DND-41 (cell line): Measurements from ENCODE around the gene FBXO42.

Experiments
- ATAC-seq: fragments of 200-7000 bp; cut with Tn5 transposase; 3 replicates; pipeline ENCODE4 v1.9.1; 2021; ENCODE audit warnings: low read depth; ENCODE audit not compliant: insufficient read depth
- DNase-seq: peaks from one replicate; pipeline ENCODE4 v3.0.0-alpha.2; 2020
- H2AFZ ChIP-seq: 2 replicates; pipeline ENCODE4 v1.6.0; 2012; ENCODE audit warnings: low read depth, low read length
- H3K27ac ChIP-seq: 2 replicates; pipeline ENCODE4 v1.5.1; 2012; ENCODE audit warnings: low read length, inconsistent platforms
- H3K27me3 ChIP-seq: fragments of 200-600 bp; sonication (generic); 2 replicates; pipeline ENCODE4 v1.6.0; 2012; ENCODE audit warnings: low read length, mild to moderate bottlenecking, inconsistent platforms; ENCODE audit not compliant: insufficient read depth, poor library complexity
- H3K36me3 ChIP-seq: 2 replicates; pipeline ENCODE4 v1.5.1; 2012; ENCODE audit warnings: low read length, inconsistent platforms; ENCODE audit not compliant: insufficient read depth
- H3K4me1 ChIP-seq: 2 replicates; pipeline ENCODE4 v1.5.1; 2012; ENCODE audit warnings: mild to moderate bottlenecking, low read length; ENCODE audit not compliant: insufficient read depth
- H3K4me2 ChIP-seq: 2 replicates; pipeline ENCODE4 v1.6.0; 2012; ENCODE audit warnings: mild to moderate bottlenecking, moderate library complexity, low read length, inconsistent platforms; ENCODE audit not compliant: insufficient read depth
- H3K4me3 ChIP-seq, 2 experiments: fragments of 200-600 bp in 1 of 2; shearing (Covaris generic) in 1 of 2; 2 replicates each; pipeline ENCODE4 v1.5.1; 2012 to 2016; ENCODE audit warnings: inconsistent platforms in 2 of 2, low read length in 2 of 2, mild to moderate bottlenecking in 2 of 2, low read depth in 1 of 2, moderate library complexity in 1 of 2
- H3K79me2 ChIP-seq: 2 replicates; pipeline ENCODE4 v1.6.0; 2012; ENCODE audit warnings: low read length, inconsistent platforms; ENCODE audit not compliant: insufficient read depth
- H3K9ac ChIP-seq: 2 replicates; pipeline ENCODE4 v1.6.0; 2012; ENCODE audit warnings: low read depth, mild to moderate bottlenecking, inconsistent platforms, low read length, moderate library complexity
- H3K9me3 ChIP-seq: 2 replicates; pipeline ENCODE4 v1.5.1; 2012; ENCODE audit warnings: low read length, moderate library complexity, mild to moderate bottlenecking, inconsistent platforms; ENCODE audit not compliant: insufficient read depth, severe bottlenecking
- H4K20me1 ChIP-seq: 2 replicates; pipeline ENCODE4 v1.6.0; 2012; ENCODE audit warnings: low read length; ENCODE audit not compliant: insufficient read depth
- CTCF ChIP-seq: IDR thresholded peaks from 2 replicates; pipeline ENCODE4 v1.5.1; 2012; ENCODE audit warnings: borderline replicate concordance, low read length, moderate library complexity, mild to moderate bottlenecking; ENCODE audit not compliant: poor library complexity, severe bottlenecking; ENCODE audit errors: extremely low read depth
- EZH2 ChIP-seq: IDR thresholded peaks from 3 replicates; pipeline ENCODE4 v1.6.1; 2012; ENCODE audit warnings: borderline replicate concordance, low read depth, mild to moderate bottlenecking, moderate library complexity, low read length, inconsistent platforms; ENCODE audit not compliant: severe bottlenecking

The FBXO42 gene

DNA sequence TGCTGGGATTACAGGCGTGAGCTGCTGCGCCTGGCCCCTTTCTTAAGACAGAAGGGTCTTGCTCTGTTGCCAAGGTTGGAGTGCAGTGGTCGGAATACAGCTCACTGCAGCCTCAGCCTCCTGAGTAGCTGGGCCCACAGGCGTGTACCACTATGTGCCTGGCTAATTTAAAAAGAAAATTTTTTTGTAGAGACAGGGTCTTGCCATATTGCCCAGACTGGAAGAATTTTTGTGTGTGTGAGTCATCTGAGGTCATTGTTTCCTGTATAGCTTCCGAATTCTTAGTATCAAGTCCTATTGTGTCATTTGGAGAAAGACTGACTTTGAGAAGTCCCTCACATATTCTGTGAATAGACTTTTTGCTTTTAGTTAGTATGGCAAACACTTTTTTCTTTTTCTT lies 19.4 kb upstream of the FBXO42 start:
- no peak for ATAC-seq
- peaks cover 80% of the 10 kb centered on the region for H4K20me1 ChIP-seq

GRCh38 chr1:16369821-16370220 lies 17.5 kb upstream of the FBXO42 start:
- peaks cover 63% of the 10 kb centered on the region for H4K20me1 ChIP-seq
- ATAC-seq (no peak), DNase-seq (no peak)
- peaks cover 16% of the 10 kb centered on the region for H3K36me3 ChIP-seq
- H3K79me2 ChIP-seq: peaks cover 75% of the 10 kb centered on the region
- no peak overlapping the region for H3K9ac ChIP-seq
- H3K4me1 ChIP-seq: peaks cover 27% of the 10 kb centered on the region
- no peak overlapping the region for H2AFZ ChIP-seq
- no peak overlapping the region for H3K4me3 ChIP-seq
- H3K27me3 ChIP-seq: no peaks in the 10 kb centered on the region
- H3K4me2 ChIP-seq: peak overlapping the region; percentile 39; the same call in 1 of the 2 replicates
- H3K9me3 ChIP-seq: no peaks in the 10 kb centered on the region
- no peak overlapping the region for H3K27ac ChIP-seq
- no peak for TF ChIP-seq CTCF
- TF ChIP-seq EZH2: no peak

More for the DNA sequence above, 19.4 kb upstream of the FBXO42 start:
- H3K27ac ChIP-seq: no peak overlapping the region
- DNase-seq: no peak
- H3K27me3 ChIP-seq: no peaks in the 10 kb centered on the region
- peaks cover 20% of the 10 kb centered on the region for H3K36me3 ChIP-seq
- H3K9ac ChIP-seq: no peak overlapping the region
- peaks cover 22% of the 10 kb centered on the region for H3K4me1 ChIP-seq
- H3K9me3 ChIP-seq: no peaks in the 10 kb centered on the region
- no peak overlapping the region for H3K4me2 ChIP-seq
- no peak overlapping the region for H2AFZ ChIP-seq
- TF ChIP-seq EZH2 (no peak), CTCF (no peak)
- peaks cover 94% of the 10 kb centered on the region for H3K79me2 ChIP-seq
- no peak overlapping the region for H3K4me3 ChIP-seq

- peaks cover 11% of the 10 kb centered on the region for H3K36me3 ChIP-seq
- H2AFZ ChIP-seq: peak overlapping the region; percentile 70; the same call in 1 of the 2 replicates
- H3K79me2 ChIP-seq: peaks cover 60% of the 10 kb centered on the region
- no peak for ATAC-seq
- peak overlapping the region; percentile 72 for H3K4me2 ChIP-seq
- no peak for DNase-seq
- TF ChIP-seq EZH2 (no peak), CTCF (no peak)
- H3K9me3 ChIP-seq: no peaks in the 10 kb centered on the region
- H3K4me1 ChIP-seq: peaks cover 25% of the 10 kb centered on the region
- H3K4me3 ChIP-seq: peak overlapping the region; percentile 72 to 84
- H3K9ac ChIP-seq: peak overlapping the region; percentile 87
- no peaks in the 10 kb centered on the region for H3K27me3 ChIP-seq
- H3K27ac ChIP-seq: peak overlapping the region; percentile 90
- peaks cover 50% of the 10 kb centered on the region for H4K20me1 ChIP-seq
These were observed 15.9 kb upstream of the FBXO42 start for GRCh38 chr1:16367968-16368890.
